Breast epithelium (tissue), 4 donors: Measurements from ENCODE around the gene FOXS1. TPM values are rescaled to one million over a fixed set of nuclear protein-coding genes. Genes with fewer than 3 reads are reported as not detected.

Experiments used
- DNase-seq, 2 donors: peaks; one replicate each; pipeline ENCODE4 v3.0.0-alpha.2; 2019; ENCODE audit warnings: low spot score in 2 of 2
- H3K27ac ChIP-seq, 2 donors: fragments of 200-600 bp; sonication (generic) in 1 of 2; one replicate each; pipeline ENCODE4 v1.5.1; 2016 to 2019; ENCODE audit warnings: mild to moderate bottlenecking in 1 of 2
- H3K27me3 ChIP-seq, 2 donors: fragments of 200-600 bp; sonication (generic) in 1 of 2; one replicate each; pipeline versions ENCODE4 v1.5.1 to v1.6.0; 2017 to 2019; ENCODE audit warnings: control low read depth in 1 of 2, mild to moderate bottlenecking in 1 of 2
- H3K36me3 ChIP-seq: fragments of 200-600 bp; one replicate; pipeline ENCODE4 v1.5.1; 2019
- H3K4me1 ChIP-seq, 2 donors: fragments of 200-600 bp; sonication (generic); one replicate each; pipeline ENCODE4 v1.5.1; 2016 to 2019; ENCODE audit warnings: control low read depth in 1 of 2
- H3K4me3 ChIP-seq, 3 donors: fragments of 200-600 bp; sonication (generic); 1 replicate in 2 of 3; 2 replicates in 1 of 3; pipeline ENCODE4 v1.5.1; 2016 to 2019; ENCODE audit warnings: mild to moderate bottlenecking in 3 of 3, moderate library complexity in 2 of 3
- H3K9me3 ChIP-seq, 2 donors: fragments of 200-600 bp; sonication (generic) in 1 of 2; one replicate each; pipeline ENCODE4 v1.5.1; 2016 to 2019; ENCODE audit warnings: control low read depth in 1 of 2
- CTCF ChIP-seq, 3 donors: fragments of 450-650 bp; IDR thresholded peaks; one replicate each; pipeline ENCODE4 v1.5.1; 2016 to 2017; ENCODE audit warnings: antibody characterized with exemption in 3 of 3, mild to moderate bottlenecking in 3 of 3, moderate library complexity in 3 of 3
- POLR2A ChIP-seq: fragments of 450-650 bp; IDR thresholded peaks from one replicate; pipeline ENCODE4 v1.6.1; 2016; ENCODE audit warnings: antibody characterized with exemption, mild to moderate bottlenecking, moderate library complexity
- POLR2AphosphoS5 ChIP-seq, 3 donors: sonication (generic); formaldehyde crosslinking; IDR thresholded peaks; one replicate each; pipeline ENCODE4 v1.6.1; 2017; ENCODE audit warnings: antibody characterized with exemption in 3 of 3
- intact Hi-C: fragments of 100-400 bp; cut with DNase I; formaldehyde crosslinking; loops from one replicate; pipeline ENCODE4 v1.15.1; 2023; ENCODE audit warnings: low total_unique reads
- total RNA-seq, 3 donors: library from RNA; depleted of rRNA; stranded (reverse); fragments of >200 nt; gene quantifications; one replicate each; pipeline ENCODE4 v1.1.0, GENCODE V29; 2016

The FOXS1 gene
- total RNA-seq, 3 donors from 2014 or later = 0.44 to 0.98 TPM; not detected in 1

DNA sequence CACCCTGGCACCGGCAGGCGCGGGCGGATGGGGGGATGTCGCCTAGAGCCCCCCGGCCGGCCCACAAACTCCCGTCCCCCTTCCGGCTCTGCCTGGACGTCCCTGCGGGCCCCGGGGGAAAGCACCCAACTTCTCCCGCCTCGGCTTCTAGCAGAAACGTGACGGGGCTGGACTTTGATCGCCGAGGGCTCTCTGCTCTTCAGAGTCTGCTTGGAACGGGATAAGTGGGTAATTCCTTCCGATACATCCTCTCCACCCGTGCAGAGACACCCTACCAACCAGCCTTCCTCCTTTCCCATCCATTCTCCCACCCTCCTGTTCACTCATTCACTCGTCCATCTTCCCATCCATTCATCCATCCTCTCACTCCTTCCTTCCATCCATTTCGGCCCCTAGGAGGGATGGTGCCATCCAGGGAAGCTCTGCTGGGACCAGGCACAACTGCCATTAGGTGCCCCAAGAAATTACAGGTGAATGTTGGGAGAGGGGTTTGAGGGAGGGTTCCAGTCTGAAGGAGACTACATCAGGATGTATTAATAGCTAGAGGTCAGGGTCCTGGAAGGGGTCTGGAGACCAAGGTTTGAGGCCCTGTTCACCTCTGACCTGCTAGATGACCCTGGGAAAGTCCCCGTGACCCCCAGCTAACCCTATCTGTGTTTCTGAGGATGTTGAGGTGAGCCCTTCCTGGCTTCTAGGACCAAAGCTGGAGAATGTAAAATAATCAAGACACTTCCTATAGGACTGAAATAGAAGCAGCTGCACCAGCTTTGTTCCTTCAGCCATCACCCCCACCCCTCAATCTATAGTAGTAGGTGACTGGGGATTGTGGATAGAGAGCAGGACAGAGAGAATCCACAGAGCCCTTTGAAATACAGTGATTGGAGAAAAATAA is 25.6 kb upstream of the FOXS1 start:
- Histone ChIP-seq H3K36me3 (no peaks in the 10 kb centered on the region), H3K27ac (peak overlapping the region; percentile 79 to 84), H3K9me3 (no peaks in the 10 kb centered on the region), H3K4me1 (peaks cover 4 to 12% of the 10 kb centered on the region in 2 donors), H3K27me3 (no peaks in the 10 kb centered on the region), H3K4me3 (peak overlapping the region; percentile 54 to 93 (median 84))
- DNase-seq = no peak
- no peak for TF ChIP-seq POLR2A
- no peak for TF ChIP-seq CTCF (IDR thresholded peaks at IDR 0.05)
- no peak for TF ChIP-seq POLR2AphosphoS5 (IDR thresholded peaks at IDR 0.05)
- intact Hi-C loops = no loop called here

DNA sequence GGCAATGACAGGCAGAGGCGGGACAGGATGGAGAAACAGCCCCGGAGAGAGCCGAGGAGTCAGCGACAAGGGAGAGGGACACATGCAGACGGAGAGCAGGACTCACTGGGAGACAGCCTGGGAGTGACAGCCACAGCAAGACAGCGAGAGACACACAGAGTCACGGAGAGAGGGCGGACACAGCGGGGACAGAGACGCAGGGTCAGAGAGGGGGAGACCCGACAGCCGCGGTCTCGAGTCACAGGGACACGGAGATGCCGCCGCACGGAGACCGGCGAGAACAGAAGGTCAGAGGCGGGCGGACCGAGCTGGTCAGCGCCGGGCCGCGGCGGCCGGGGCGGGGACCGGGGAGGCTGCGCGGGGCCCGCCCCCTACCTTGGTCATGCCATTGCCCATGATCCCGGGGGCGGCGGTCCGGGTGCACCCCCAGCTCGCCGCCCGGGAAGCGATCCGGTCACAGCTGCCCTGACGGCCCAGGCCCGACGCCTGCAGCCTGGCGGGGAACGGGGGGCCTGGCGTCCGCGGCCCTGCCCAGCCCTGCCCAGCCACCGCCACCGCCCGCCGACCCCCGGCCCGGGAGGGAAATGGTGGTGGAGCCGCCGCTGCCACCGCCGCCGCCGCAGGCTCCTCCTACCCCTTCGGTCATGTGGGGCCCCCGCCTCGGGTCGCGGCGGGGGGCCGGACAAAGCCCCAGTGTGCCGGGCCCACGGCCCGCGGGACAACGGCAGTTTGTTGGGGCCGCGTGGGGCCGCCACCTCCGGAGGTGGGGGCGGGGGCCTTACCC is 24.7 kb upstream of the FOXS1 start, which contains the start of the genes DUSP15 and TTLL9:
Gene DUSP15 (minus strand): TSS at position 586 of the 784 bp plus-strand sequence. CDS start 190 bp downstream, at position 396.
Gene TTLL9 (plus strand): TSS at position 693 of the 784 bp plus-strand sequence. CDS start 493 bp downstream, outside the sequence.
- Histone ChIP-seq H3K9me3 (no peaks in the 10 kb centered on the region), H3K4me3 (peak within 1 kb of the TSS; percentile 54 to 93 (median 84)), H3K4me1 (peaks cover 4 to 12% of the 10 kb centered on the region in 2 donors), H3K36me3 (no peaks in the 10 kb centered on the region), H3K27me3 (no peaks in the 10 kb centered on the region), H3K27ac (peak within 1 kb of the TSS; percentile 79 to 84)
- TF ChIP-seq CTCF (IDR thresholded peaks at IDR 0.05) (no peak), POLR2AphosphoS5 (IDR thresholded peaks at IDR 0.05) (no peak), POLR2A (no peak)
- intact Hi-C loops = no loop called here
- DNase-seq = peak in 1 of 2 donors; percentile 67

DNA sequence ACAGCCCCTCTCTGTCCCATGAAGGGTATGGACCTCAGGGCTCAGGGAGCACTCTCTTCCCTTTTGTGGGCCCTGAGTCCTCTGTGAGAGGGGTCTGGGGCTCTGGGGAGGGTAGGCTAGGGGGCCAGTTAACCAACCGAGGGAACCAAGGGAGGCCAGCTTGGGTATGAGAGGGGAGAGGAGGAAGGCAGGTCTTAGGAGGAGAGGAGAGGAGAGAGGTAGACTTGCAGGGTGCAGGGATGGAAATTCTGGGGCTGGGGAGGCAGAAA is 24.2 kb upstream of the FOXS1 start:
- Histone ChIP-seq H3K9me3 (no peaks in the 10 kb centered on the region), H3K27ac (peak overlapping the region; percentile 79 to 84)
- intact Hi-C loops = no loop called here

GRCh38 chr20:31868853-31869672 is 23.7 kb upstream of the FOXS1 start:
- H3K9me3 ChIP-seq = no peaks in the 10 kb centered on the region
- H3K4me1 ChIP-seq = peaks cover 4 to 12% of the 10 kb centered on the region in 2 donors
- no peaks in the 10 kb centered on the region for H3K27me3 ChIP-seq
- TF ChIP-seq POLR2AphosphoS5 (IDR thresholded peaks at IDR 0.05) (no peak), CTCF (IDR thresholded peaks at IDR 0.05) (no peak), POLR2A (no peak)
- intact Hi-C loops = no loop called here
- H3K36me3 ChIP-seq = no peaks in the 10 kb centered on the region
- H3K4me3 ChIP-seq = peak overlapping the region in 2 of 3 donors; percentile 84 to 93
- no peak overlapping the region for H3K27ac ChIP-seq
- DNase-seq = no peak

More for the DNA sequence above, 24.2 kb upstream of the FOXS1 start:
- H3K27me3 ChIP-seq = no peaks in the 10 kb centered on the region
- peak overlapping the region; percentile 54 to 93 (median 84) for H3K4me3 ChIP-seq
- H3K4me1 ChIP-seq = peaks cover 4 to 12% of the 10 kb centered on the region in 2 donors
- no peaks in the 10 kb centered on the region for H3K36me3 ChIP-seq
- no peak for DNase-seq
- TF ChIP-seq CTCF (IDR thresholded peaks at IDR 0.05) = no peak
- TF ChIP-seq POLR2A = no peak
- TF ChIP-seq POLR2AphosphoS5 (IDR thresholded peaks at IDR 0.05) = no peak
